ENCODE measurements around the gene TM4SF18.

DNA sequence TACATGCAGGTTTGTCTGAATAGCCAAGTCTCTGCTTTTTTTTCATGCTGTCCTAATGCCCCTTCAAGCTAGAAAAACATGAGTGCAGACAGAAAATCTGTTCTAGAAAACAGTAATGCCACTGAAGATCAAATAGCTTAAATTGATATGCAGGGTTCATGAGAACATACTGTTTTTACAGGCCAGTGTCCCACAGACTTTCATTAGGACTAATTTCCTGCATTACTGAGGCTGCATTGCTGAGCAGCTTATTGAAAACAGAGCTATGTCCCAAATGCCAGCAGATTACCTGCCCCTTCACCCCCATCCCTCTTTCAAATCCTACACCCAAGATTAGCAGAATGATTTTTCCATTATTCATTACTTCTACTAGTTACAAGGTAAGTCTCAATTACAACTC, 665 bp downstream of the TM4SF18 start:
- TF ChIP-seq, protein P1, sequence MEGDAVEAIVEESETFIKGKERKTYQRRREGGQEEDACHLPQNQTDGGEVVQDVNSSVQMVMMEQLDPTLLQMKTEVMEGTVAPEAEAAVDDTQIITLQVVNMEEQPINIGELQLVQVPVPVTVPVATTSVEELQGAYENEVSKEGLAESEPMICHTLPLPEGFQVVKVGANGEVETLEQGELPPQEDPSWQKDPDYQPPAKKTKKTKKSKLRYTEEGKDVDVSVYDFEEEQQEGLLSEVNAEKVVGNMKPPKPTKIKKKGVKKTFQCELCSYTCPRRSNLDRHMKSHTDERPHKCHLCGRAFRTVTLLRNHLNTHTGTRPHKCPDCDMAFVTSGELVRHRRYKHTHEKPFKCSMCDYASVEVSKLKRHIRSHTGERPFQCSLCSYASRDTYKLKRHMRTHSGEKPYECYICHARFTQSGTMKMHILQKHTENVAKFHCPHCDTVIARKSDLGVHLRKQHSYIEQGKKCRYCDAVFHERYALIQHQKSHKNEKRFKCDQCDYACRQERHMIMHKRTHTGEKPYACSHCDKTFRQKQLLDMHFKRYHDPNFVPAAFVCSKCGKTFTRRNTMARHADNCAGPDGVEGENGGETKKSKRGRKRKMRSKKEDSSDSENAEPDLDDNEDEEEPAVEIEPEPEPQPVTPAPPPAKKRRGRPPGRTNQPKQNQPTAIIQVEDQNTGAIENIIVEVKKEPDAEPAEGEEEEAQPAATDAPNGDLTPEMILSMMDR (conservative IDR thresholded peaks at IDR 0.05; ENCODE audit: low read depth in 2 of 2), result no peak
- TF ChIP-seq, protein P2, sequence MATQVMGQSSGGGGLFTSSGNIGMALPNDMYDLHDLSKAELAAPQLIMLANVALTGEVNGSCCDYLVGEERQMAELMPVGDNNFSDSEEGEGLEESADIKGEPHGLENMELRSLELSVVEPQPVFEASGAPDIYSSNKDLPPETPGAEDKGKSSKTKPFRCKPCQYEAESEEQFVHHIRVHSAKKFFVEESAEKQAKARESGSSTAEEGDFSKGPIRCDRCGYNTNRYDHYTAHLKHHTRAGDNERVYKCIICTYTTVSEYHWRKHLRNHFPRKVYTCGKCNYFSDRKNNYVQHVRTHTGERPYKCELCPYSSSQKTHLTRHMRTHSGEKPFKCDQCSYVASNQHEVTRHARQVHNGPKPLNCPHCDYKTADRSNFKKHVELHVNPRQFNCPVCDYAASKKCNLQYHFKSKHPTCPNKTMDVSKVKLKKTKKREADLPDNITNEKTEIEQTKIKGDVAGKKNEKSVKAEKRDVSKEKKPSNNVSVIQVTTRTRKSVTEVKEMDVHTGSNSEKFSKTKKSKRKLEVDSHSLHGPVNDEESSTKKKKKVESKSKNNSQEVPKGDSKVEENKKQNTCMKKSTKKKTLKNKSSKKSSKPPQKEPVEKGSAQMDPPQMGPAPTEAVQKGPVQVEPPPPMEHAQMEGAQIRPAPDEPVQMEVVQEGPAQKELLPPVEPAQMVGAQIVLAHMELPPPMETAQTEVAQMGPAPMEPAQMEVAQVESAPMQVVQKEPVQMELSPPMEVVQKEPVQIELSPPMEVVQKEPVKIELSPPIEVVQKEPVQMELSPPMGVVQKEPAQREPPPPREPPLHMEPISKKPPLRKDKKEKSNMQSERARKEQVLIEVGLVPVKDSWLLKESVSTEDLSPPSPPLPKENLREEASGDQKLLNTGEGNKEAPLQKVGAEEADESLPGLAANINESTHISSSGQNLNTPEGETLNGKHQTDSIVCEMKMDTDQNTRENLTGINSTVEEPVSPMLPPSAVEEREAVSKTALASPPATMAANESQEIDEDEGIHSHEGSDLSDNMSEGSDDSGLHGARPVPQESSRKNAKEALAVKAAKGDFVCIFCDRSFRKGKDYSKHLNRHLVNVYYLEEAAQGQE (IDR thresholded peaks at IDR 0.05; ENCODE audit: unreplicated experiment), result no peak
- TF ChIP-seq EZH2 (IDR thresholded peaks at IDR 0.05; ENCODE audit: low read depth, unreplicated experiment) (no peak), POLR2AphosphoS5 (IDR thresholded peaks at IDR 0.05; ENCODE audit: low read depth) (no peak), EZH2phosphoT487 (IDR thresholded peaks at IDR 0.05; ENCODE audit: unreplicated experiment) (no peak), CREB1 (CRISPR knock-in tag; IDR thresholded peaks at IDR 0.05; ENCODE audit: low read depth) (no peak), STAT1 (IDR thresholded peaks at IDR 0.05; ENCODE audit: unreplicated experiment) (no peak), ZNF331 (CRISPR knock-in tag; IDR thresholded peaks at IDR 0.05; ENCODE audit: low read depth) (no peak), JUNB (IDR thresholded peaks at IDR 0.05; ENCODE audit: unreplicated experiment) (no peak), ZNF114 (CRISPR knock-in tag; IDR thresholded peaks at IDR 0.05) (no peak), NANOG (IDR thresholded peaks at IDR 0.05; ENCODE audit: borderline replicate concordance) (no peak)
- TF ChIP-seq, protein P3, sequence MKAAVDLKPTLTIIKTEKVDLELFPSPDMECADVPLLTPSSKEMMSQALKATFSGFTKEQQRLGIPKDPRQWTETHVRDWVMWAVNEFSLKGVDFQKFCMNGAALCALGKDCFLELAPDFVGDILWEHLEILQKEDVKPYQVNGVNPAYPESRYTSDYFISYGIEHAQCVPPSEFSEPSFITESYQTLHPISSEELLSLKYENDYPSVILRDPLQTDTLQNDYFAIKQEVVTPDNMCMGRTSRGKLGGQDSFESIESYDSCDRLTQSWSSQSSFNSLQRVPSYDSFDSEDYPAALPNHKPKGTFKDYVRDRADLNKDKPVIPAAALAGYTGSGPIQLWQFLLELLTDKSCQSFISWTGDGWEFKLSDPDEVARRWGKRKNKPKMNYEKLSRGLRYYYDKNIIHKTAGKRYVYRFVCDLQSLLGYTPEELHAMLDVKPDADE (IDR thresholded peaks at IDR 0.05), result no peak
- TF ChIP-seq, protein P4, sequence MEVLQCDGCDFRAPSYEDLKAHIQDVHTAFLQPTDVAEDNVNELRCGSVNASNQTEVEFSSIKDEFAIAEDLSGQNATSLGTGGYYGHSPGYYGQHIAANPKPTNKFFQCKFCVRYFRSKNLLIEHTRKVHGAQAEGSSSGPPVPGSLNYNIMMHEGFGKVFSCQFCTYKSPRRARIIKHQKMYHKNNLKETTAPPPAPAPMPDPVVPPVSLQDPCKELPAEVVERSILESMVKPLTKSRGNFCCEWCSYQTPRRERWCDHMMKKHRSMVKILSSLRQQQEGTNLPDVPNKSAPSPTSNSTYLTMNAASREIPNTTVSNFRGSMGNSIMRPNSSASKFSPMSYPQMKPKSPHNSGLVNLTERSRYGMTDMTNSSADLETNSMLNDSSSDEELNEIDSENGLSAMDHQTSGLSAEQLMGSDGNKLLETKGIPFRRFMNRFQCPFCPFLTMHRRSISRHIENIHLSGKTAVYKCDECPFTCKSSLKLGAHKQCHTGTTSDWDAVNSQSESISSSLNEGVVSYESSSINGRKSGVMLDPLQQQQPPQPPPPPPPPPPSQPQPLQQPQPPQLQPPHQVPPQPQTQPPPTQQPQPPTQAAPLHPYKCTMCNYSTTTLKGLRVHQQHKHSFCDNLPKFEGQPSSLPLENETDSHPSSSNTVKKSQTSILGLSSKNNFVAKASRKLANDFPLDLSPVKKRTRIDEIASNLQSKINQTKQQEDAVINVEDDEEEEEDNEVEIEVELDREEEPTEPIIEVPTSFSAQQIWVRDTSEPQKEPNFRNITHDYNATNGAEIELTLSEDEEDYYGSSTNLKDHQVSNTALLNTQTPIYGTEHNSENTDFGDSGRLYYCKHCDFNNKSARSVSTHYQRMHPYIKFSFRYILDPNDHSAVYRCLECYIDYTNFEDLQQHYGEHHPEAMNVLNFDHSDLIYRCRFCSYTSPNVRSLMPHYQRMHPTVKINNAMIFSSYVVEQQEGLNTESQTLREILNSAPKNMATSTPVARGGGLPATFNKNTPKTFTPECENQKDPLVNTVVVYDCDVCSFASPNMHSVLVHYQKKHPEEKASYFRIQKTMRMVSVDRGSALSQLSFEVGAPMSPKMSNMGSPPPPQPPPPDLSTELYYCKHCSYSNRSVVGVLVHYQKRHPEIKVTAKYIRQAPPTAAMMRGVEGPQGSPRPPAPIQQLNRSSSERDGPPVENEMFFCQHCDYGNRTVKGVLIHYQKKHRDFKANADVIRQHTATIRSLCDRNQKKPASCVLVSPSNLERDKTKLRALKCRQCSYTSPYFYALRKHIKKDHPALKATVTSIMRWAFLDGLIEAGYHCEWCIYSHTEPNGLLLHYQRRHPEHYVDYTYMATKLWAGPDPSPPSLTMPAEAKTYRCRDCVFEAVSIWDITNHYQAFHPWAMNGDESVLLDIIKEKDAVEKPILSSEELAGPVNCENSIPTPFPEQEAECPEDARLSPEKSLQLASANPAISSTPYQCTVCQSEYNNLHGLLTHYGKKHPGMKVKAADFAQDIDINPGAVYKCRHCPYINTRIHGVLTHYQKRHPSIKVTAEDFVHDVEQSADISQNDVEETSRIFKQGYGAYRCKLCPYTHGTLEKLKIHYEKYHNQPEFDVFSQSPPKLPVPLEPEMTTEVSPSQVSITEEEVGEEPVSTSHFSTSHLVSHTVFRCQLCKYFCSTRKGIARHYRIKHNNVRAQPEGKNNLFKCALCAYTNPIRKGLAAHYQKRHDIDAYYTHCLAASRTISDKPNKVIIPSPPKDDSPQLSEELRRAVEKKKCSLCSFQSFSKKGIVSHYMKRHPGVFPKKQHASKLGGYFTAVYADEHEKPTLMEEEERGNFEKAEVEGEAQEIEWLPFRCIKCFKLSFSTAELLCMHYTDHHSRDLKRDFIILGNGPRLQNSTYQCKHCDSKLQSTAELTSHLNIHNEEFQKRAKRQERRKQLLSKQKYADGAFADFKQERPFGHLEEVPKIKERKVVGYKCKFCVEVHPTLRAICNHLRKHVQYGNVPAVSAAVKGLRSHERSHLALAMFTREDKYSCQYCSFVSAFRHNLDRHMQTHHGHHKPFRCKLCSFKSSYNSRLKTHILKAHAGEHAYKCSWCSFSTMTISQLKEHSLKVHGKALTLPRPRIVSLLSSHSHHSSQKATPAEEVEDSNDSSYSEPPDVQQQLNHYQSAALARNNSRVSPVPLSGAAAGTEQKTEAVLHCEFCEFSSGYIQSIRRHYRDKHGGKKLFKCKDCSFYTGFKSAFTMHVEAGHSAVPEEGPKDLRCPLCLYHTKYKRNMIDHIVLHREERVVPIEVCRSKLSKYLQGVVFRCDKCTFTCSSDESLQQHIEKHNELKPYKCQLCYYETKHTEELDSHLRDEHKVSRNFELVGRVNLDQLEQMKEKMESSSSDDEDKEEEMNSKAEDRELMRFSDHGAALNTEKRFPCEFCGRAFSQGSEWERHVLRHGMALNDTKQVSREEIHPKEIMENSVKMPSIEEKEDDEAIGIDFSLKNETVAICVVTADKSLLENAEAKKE (CRISPR knock-in tag; IDR thresholded peaks at IDR 0.05), result no peak
